HG03342 (cell line): ENCODE measurements around the gene TNFSF18.
"Not testable (repeated sequence)": the region's sequence is repeated elsewhere in the genome, so short reads cannot be mapped to it uniquely, and the experiment has no call there.

ENCODE experiments used
- ATAC-seq: cut with Tn5 transposase; IDR thresholded peaks from one replicate; pipeline ENCODE4 v1.9.1; 2021; ENCODE audit warnings: mild to moderate bottlenecking, moderate library complexity; ENCODE audit not compliant: unreplicated experiment

TNFSF18 gene

GRCh38 chr1:173050865-173051264 is at the start of gene TNFSF18:
TNFSF18 (minus strand) TSS chr1:173050941; CDS start chr1:173050896, 45 bp downstream.
- ATAC-seq = no peak

GRCh38 chr1:173099166-173099565 is 48.4 kb upstream of the TNFSF18 start:
- ATAC-seq = no peak

GRCh38 chr1:173098117-173098516 is 47.4 kb upstream of the TNFSF18 start:
- ATAC-seq = no peak

GRCh38 chr1:173097001-173097400 is 46.3 kb upstream of the TNFSF18 start:
- no peak for ATAC-seq

GRCh38 chr1:173095632-173096031 is 44.9 kb upstream of the TNFSF18 start:
- ATAC-seq = no peak

- no peak for ATAC-seq
Observed at GRCh38 chr1:173094541-173094940, 43.8 kb upstream of the TNFSF18 start.

- ATAC-seq = no peak
Observed at GRCh38 chr1:173093691-173094445, 43.1 kb upstream of the TNFSF18 start.

GRCh38 chr1:173084292-173084691 is 33.6 kb upstream of the TNFSF18 start:
- no peak for ATAC-seq

GRCh38 chr1:173082913-173083312 is 32.2 kb upstream of the TNFSF18 start:
- ATAC-seq = no peak

GRCh38 chr1:173074217-173074616 is 23.5 kb upstream of the TNFSF18 start:
- ATAC-seq = not testable (repeated sequence)

- no peak for ATAC-seq
Observed at GRCh38 chr1:173064011-173064410, 13.3 kb upstream of the TNFSF18 start.

- ATAC-seq = no peak
Observed at GRCh38 chr1:173063171-173063570, 12.4 kb upstream of the TNFSF18 start.

- no peak for ATAC-seq
Observed at GRCh38 chr1:173062150-173062938, 11.6 kb upstream of the TNFSF18 start.

- ATAC-seq = no peak
Observed at GRCh38 chr1:173058556-173058955, 7.8 kb upstream of the TNFSF18 start.

- ATAC-seq = no peak
Observed at GRCh38 chr1:173057984-173058383, 7.2 kb upstream of the TNFSF18 start.

GRCh38 chr1:173056365-173056764 is 5.6 kb upstream of the TNFSF18 start:
- ATAC-seq = no peak

GRCh38 chr1:173052681-173053196 is 2.0 kb upstream of the TNFSF18 start:
- ATAC-seq = no peak

GRCh38 chr1:173049322-173049633 is 1.5 kb downstream of the TNFSF18 start:
- no peak for ATAC-seq

- ATAC-seq = no peak
Observed at GRCh38 chr1:173048621-173049321, 2.0 kb downstream of the TNFSF18 start.

GRCh38 chr1:173044656-173045055 is 6.1 kb downstream of the TNFSF18 start:
- ATAC-seq = no peak

- ATAC-seq = no peak
Observed at GRCh38 chr1:173043253-173043652, 7.5 kb downstream of the TNFSF18 start.
